ENCODE measurements around the gene PPP2R3A. TPM values are rescaled to one million over a fixed set of nuclear protein-coding genes. Genes with fewer than 3 reads are reported as not detected.
A peak's percentile ranks its signal among the peaks of the same experiment; 100 is the strongest.
"Not testable (repeated sequence)": the region's sequence is repeated elsewhere in the genome, so short reads cannot be mapped to it uniquely, and the experiment has no call there.

Gene PPP2R3A
- 10.2 and 12.5 TPM in 2 replicates for total RNA-seq (2014; rRNA removed; shearing (Covaris generic))

GRCh38 chr3:135965506-135966270 is at the start of gene PPP2R3A:
TSS of gene PPP2R3A (plus strand) at chr3:135965728. CDS start at chr3:136001499, 35,771 bp downstream.
- DNase-seq = peak; percentile 96
- peak within 1 kb of the TSS; percentile 69 for H3K4me3 ChIP-seq (ENCODE audit: insufficient read depth, low read depth, low read length)

GRCh38 chr3:135916310-135916709 is 49.2 kb upstream of the PPP2R3A start:
- DNase-seq = no peak
- Histone ChIP-seq H3K4me3 (ENCODE audit: insufficient read depth, low read depth, low read length) (no peak overlapping the region), H3K36me3 (replicated peaks; ENCODE audit: control insufficient read depth, insufficient read depth, low read length) (no peaks in the 10 kb centered on the region), H3K27me3 (ENCODE audit: control insufficient read depth, insufficient read depth, low read length) (no peaks in the 10 kb centered on the region)

More at GRCh38 chr3:135965506-135966270, at the start of gene PPP2R3A:
- Histone ChIP-seq H3K27me3 (ENCODE audit: control insufficient read depth, insufficient read depth, low read length) (no peaks in the 10 kb centered on the region), H3K36me3 (replicated peaks; ENCODE audit: control insufficient read depth, insufficient read depth, low read length) (no peaks in the 10 kb centered on the region)

- H3K4me3 ChIP-seq (ENCODE audit: insufficient read depth, low read depth, low read length) = no peak overlapping the region
- no peaks in the 10 kb centered on the region for H3K27me3 ChIP-seq (ENCODE audit: control insufficient read depth, insufficient read depth, low read length)
- H3K36me3 ChIP-seq (replicated peaks; ENCODE audit: control insufficient read depth, insufficient read depth, low read length) = no peaks in the 10 kb centered on the region
- no peak for DNase-seq
Observed at GRCh38 chr3:135917076-135917475, 48.5 kb upstream of the PPP2R3A start.

DNA sequence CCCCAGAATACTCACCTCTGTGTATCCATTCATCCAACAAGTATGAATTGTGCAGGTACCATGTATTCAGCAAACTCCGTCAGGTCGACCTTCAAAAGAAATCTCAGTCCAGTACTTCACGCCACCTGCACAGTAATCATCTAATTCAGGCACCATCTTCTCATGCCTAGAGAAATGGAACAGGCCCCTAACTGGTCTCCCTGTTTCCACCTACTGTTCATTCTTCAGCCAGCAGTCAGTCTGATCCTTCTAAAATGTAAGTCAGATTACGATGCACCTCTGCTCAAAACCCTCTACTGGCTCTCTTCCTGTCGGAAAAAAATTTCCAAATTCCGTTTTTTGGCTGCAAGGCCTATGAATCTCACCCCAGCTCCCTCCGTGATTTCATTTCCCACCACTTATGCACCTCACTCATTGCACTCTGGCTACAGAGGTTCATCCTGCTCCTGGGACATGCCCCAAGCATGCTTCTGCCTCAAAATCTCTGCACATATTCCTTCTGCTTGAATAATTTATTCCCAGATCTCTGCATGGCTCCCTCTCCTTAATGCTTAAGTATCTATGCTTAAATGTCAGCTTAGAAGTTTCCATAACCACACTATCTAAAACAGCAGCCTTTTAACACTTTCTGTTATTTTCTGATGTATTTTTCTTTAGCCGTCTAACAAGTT is 47.5 kb upstream of the PPP2R3A start:
- DNase-seq = no peak
- Histone ChIP-seq H3K36me3 (replicated peaks; ENCODE audit: control insufficient read depth, insufficient read depth, low read length) (no peaks in the 10 kb centered on the region), H3K27me3 (ENCODE audit: control insufficient read depth, insufficient read depth, low read length) (no peaks in the 10 kb centered on the region), H3K4me3 (ENCODE audit: insufficient read depth, low read depth, low read length) (no peak overlapping the region)

GRCh38 chr3:135918600-135918999 is 46.9 kb upstream of the PPP2R3A start:
- no peaks in the 10 kb centered on the region for H3K36me3 ChIP-seq (replicated peaks; ENCODE audit: control insufficient read depth, insufficient read depth, low read length)
- peak; percentile 10 for DNase-seq
- H3K4me3 ChIP-seq (ENCODE audit: insufficient read depth, low read depth, low read length) = no peak overlapping the region
- no peaks in the 10 kb centered on the region for H3K27me3 ChIP-seq (ENCODE audit: control insufficient read depth, insufficient read depth, low read length)

DNA sequence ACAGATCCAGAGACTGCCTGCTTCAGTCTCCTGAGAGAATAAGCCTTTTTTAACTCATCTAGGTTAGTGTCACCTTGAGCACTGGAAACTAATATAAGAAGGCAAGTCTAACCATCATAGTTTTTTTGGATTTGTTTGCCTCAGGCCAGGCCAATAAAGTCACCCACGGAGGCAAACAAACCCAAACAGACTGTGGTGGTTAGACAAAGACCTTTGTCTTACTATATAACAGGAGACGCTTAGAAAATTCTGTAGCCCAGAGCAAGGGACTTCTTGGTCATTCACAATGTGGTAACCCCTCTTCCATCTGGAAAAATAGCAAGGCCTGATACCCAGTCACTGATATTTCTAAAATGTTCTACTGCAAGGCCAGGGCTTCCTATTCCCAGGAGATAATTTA is 45.3 kb upstream of the PPP2R3A start:
- no peak for DNase-seq
- Histone ChIP-seq H3K36me3 (replicated peaks; ENCODE audit: control insufficient read depth, insufficient read depth, low read length) (no peaks in the 10 kb centered on the region), H3K27me3 (ENCODE audit: control insufficient read depth, insufficient read depth, low read length) (no peaks in the 10 kb centered on the region), H3K4me3 (ENCODE audit: insufficient read depth, low read depth, low read length) (no peak overlapping the region)

DNA sequence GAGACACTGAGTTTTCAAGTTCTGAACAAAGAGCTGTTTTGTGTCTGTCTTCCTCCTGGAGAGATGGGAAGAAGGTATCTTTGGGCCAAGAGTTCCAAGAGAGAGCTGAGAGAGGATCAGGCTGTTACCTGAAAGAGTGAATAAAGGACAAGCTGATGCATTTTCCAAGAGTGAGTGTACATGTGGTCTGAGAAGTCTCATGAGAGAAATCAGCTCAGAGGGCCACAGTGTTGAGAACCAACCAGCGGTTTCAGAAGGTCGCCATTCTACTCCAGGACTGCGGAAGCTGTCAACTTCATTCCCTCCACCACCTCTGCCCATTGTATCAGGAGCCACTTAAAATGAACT is 42.7 kb upstream of the PPP2R3A start:
- no peaks in the 10 kb centered on the region for H3K27me3 ChIP-seq (ENCODE audit: control insufficient read depth, insufficient read depth, low read length)
- no peaks in the 10 kb centered on the region for H3K36me3 ChIP-seq (replicated peaks; ENCODE audit: control insufficient read depth, insufficient read depth, low read length)
- no peak overlapping the region for H3K4me3 ChIP-seq (ENCODE audit: insufficient read depth, low read depth, low read length)
- DNase-seq = no peak

DNA sequence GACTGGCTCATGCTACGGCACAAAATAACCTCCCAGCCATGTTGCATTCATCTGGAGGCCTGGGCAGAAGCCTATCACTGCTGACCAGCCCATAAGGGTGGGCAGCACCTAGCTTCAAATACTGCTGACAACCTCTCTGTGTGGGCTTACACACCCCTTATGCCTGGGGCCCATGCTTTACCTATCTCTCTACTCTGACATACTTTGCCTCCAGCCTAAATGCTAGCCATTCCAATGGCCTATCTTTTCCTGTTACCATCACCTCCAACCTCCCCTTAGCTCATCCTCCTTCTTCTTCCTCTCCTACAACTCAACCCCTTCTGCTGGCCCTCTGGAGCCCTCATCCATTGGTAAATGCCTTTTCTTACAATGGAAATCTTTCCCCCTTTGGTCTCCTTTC is 41.0 kb upstream of the PPP2R3A start:
- no peak for DNase-seq
- no peaks in the 10 kb centered on the region for H3K27me3 ChIP-seq (ENCODE audit: control insufficient read depth, insufficient read depth, low read length)
- no peaks in the 10 kb centered on the region for H3K36me3 ChIP-seq (replicated peaks; ENCODE audit: control insufficient read depth, insufficient read depth, low read length)
- H3K4me3 ChIP-seq (ENCODE audit: insufficient read depth, low read depth, low read length) = no peak overlapping the region

DNA sequence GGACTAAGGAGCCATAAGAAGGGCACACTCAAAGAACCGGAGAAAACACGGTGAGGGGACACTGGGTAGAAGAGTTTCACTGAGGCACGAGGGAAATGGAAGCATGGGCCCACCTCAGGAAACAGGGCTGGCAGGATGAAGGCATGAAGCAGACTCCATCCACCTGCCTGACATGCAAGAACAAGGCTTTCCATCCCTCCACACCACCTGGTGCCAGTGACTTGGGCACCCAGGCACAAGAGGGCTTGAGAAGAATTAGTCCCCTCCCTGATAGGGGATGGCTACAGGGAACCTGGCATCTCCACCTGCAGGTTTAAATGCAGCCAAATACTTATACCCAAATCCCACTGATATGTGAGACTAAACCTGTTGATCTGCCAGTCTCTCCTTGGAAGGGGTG is 38.9 kb upstream of the PPP2R3A start:
- H3K4me3 ChIP-seq (ENCODE audit: insufficient read depth, low read depth, low read length) = no peak overlapping the region
- H3K36me3 ChIP-seq (replicated peaks; ENCODE audit: control insufficient read depth, insufficient read depth, low read length) = no peaks in the 10 kb centered on the region
- DNase-seq = no peak
- H3K27me3 ChIP-seq (ENCODE audit: control insufficient read depth, insufficient read depth, low read length) = no peaks in the 10 kb centered on the region

DNA sequence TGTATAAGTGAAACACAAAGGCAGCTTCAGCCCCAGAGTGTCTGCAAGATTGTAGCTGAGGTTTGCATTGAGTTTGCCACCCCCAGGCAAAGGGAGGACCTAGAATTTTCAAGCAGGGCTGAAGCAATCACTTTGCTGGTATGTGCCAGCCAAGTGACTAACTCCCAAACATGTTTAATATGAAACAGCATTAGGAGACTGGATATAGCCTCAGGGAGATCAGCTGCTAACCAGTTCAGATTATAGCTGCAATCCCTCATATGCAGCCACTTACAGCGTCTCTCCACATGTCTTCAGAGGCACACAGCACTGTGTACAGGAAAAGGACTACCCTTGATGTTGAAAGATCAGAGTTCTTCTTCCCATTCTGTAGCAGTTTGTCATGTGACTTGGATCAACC is 38.4 kb upstream of the PPP2R3A start:
- Histone ChIP-seq H3K36me3 (replicated peaks; ENCODE audit: control insufficient read depth, insufficient read depth, low read length) (no peaks in the 10 kb centered on the region), H3K4me3 (ENCODE audit: insufficient read depth, low read depth, low read length) (no peak overlapping the region), H3K27me3 (ENCODE audit: control insufficient read depth, insufficient read depth, low read length) (no peaks in the 10 kb centered on the region)
- no peak for DNase-seq

DNA sequence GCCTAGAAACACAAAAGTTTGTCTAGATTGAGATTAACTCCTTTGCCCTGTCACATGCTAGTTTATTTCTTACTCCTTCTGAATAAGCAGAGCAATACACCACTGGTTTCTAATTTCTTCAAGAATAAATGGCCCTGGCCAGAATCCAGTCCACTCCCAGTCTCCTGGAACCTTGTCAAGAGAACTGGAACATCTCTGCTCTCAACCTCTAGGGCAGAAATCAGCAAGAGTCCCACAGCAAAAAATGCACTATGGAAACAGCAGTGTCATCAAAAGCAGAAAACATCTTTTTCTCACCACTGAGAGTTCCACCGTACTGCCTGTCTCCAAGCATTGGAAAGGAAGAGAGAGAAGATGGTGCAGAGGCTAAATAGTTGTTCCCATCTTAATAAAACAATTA is 35.9 kb upstream of the PPP2R3A start:
- Histone ChIP-seq H3K27me3 (ENCODE audit: control insufficient read depth, insufficient read depth, low read length) (no peaks in the 10 kb centered on the region), H3K36me3 (replicated peaks; ENCODE audit: control insufficient read depth, insufficient read depth, low read length) (no peaks in the 10 kb centered on the region), H3K4me3 (ENCODE audit: insufficient read depth, low read depth, low read length) (no peak overlapping the region)
- DNase-seq = no peak

DNA sequence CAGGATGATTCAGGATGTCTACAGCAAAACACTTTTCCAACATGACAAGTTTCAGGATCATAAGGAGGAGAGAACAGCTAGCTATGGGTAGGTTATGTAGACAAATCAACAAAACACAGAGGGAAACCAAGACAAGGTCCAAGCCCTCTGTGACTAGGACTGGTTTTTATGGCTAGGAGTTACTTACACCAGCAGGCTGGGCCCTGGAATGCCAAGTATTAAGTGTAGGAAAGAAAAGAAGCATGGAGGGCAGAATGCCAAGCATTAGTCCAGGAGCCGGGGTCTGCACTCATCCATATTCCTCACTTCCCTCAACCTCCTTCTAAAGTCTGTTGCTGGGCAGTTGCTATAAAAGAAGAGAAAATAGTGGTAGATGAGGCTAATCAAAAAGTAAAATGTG is 35.3 kb upstream of the PPP2R3A start:
- no peaks in the 10 kb centered on the region for H3K27me3 ChIP-seq (ENCODE audit: control insufficient read depth, insufficient read depth, low read length)
- no peak overlapping the region for H3K4me3 ChIP-seq (ENCODE audit: insufficient read depth, low read depth, low read length)
- H3K36me3 ChIP-seq (replicated peaks; ENCODE audit: control insufficient read depth, insufficient read depth, low read length) = no peaks in the 10 kb centered on the region
- DNase-seq = no peak

GRCh38 chr3:135935171-135935570 is 30.4 kb upstream of the PPP2R3A start:
- H3K36me3 ChIP-seq (replicated peaks; ENCODE audit: control insufficient read depth, insufficient read depth, low read length); H3K27me3 ChIP-seq (ENCODE audit: control insufficient read depth, insufficient read depth, low read length): not testable (repeated sequence)

GRCh38 chr3:135937766-135938165 is 27.8 kb upstream of the PPP2R3A start:
- H3K27me3 ChIP-seq (ENCODE audit: control insufficient read depth, insufficient read depth, low read length); H3K36me3 ChIP-seq (replicated peaks; ENCODE audit: control insufficient read depth, insufficient read depth, low read length); DNase-seq; H3K4me3 ChIP-seq (ENCODE audit: insufficient read depth, low read depth, low read length): not testable (repeated sequence)

More at GRCh38 chr3:135935171-135935570, 30.4 kb upstream of the PPP2R3A start:
- not testable (repeated sequence) for DNase-seq; H3K4me3 ChIP-seq (ENCODE audit: insufficient read depth, low read depth, low read length)

DNA sequence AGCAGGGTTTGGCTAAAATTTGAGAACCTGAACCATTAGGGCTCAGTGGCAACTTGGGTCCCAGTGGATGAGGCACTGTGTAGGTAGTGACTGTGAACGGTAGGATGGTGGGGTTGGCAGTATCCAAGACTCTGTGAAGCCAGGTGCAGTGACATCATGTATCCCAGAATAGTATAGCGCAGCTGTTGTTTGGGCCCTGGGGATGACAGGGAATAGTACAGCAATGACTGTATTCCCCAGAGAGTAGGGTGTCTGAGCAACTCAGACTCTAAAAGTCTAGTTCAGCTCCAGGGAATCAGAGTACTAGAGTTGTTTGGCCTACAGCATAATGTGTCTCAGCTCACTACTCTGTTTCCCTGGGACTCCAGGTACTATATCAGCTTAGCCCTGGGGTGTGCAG is 20.7 kb upstream of the PPP2R3A start:
- DNase-seq = no peak
- Histone ChIP-seq H3K27me3 (ENCODE audit: control insufficient read depth, insufficient read depth, low read length) (no peaks in the 10 kb centered on the region), H3K36me3 (replicated peaks; ENCODE audit: control insufficient read depth, insufficient read depth, low read length) (no peaks in the 10 kb centered on the region), H3K4me3 (ENCODE audit: insufficient read depth, low read depth, low read length) (no peak overlapping the region)

Data from H7 (cell line).